Measurements from ENCODE around the gene CUBN.

DNA sequence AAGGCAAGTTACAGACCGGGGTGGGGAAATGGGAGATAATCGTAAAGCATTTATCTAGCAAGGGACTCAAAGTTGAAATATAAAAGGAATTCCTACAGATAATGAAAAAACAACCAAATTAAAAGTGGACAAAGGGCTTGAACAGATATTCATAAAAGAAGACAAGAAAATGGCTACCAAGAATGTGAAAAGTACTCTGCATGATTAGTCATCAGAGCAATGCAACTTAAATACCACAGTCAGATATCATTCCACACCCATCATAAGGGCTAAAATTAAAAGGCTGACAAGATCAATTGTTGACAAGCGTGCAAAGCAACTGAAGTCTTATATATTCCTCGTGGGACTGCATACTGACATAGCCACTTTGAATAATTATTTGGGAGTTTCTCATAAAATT is 187.7 kb downstream of the CUBN start:
- TF ChIP-seq, protein P1, sequence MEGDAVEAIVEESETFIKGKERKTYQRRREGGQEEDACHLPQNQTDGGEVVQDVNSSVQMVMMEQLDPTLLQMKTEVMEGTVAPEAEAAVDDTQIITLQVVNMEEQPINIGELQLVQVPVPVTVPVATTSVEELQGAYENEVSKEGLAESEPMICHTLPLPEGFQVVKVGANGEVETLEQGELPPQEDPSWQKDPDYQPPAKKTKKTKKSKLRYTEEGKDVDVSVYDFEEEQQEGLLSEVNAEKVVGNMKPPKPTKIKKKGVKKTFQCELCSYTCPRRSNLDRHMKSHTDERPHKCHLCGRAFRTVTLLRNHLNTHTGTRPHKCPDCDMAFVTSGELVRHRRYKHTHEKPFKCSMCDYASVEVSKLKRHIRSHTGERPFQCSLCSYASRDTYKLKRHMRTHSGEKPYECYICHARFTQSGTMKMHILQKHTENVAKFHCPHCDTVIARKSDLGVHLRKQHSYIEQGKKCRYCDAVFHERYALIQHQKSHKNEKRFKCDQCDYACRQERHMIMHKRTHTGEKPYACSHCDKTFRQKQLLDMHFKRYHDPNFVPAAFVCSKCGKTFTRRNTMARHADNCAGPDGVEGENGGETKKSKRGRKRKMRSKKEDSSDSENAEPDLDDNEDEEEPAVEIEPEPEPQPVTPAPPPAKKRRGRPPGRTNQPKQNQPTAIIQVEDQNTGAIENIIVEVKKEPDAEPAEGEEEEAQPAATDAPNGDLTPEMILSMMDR (IDR thresholded peaks at IDR 0.05), result no peak
- no peak for TF ChIP-seq POLR2A (IDR thresholded peaks at IDR 0.05)
